Endodermal cell (in vitro differentiated cells): ENCODE measurements around the gene PJA2. TPM values are rescaled to one million over a fixed set of nuclear protein-coding genes. Genes with fewer than 3 reads are reported as not detected.
A peak's percentile ranks its signal among the peaks of the same experiment; 100 is the strongest.

Source experiments
- DNase-seq: peaks from one replicate; pipeline ENCODE4 v3.0.0-alpha.2; 2017
- H3K27ac ChIP-seq: 2 replicates; pipeline ENCODE4 v1.5.1; 2013; ENCODE audit warnings: mild to moderate bottlenecking, low read depth, low read length, moderate library complexity
- H3K27me3 ChIP-seq: 2 replicates; pipeline ENCODE4 v1.6.1; 2013; ENCODE audit warnings: mild to moderate bottlenecking, low read length, moderate library complexity; ENCODE audit not compliant: insufficient read depth, control insufficient read depth, poor library complexity, severe bottlenecking
- H3K36me3 ChIP-seq: 2 replicates; pipeline ENCODE4 v1.7.0; 2013; ENCODE audit warnings: mild to moderate bottlenecking, low read length, moderate library complexity; ENCODE audit not compliant: control insufficient read depth, insufficient read depth
- H3K4me1 ChIP-seq: one replicate; pipeline ENCODE4 v1.7.0; 2013; ENCODE audit warnings: low read length; ENCODE audit not compliant: control insufficient read depth, insufficient read depth
- H3K4me3 ChIP-seq: 2 replicates; pipeline ENCODE4 v1.5.1; 2013; ENCODE audit warnings: mild to moderate bottlenecking, low read length, moderate library complexity
- H3K9ac ChIP-seq: 2 replicates; pipeline ENCODE4 v1.6.1; 2013; ENCODE audit warnings: mild to moderate bottlenecking, low read length, moderate library complexity; ENCODE audit not compliant: poor library complexity, severe bottlenecking; ENCODE audit errors: extremely low read depth
- H3K9me3 ChIP-seq: 2 replicates; pipeline ENCODE4 v1.6.1; 2013; ENCODE audit warnings: mild to moderate bottlenecking, low read length, moderate library complexity; ENCODE audit not compliant: control insufficient read depth
- H3K27ac Mint-ChIP-seq: 2 replicates; pipeline ENCODE4 v1.8.0; 2020; ENCODE audit warnings: mixed read lengths
- H3K27me3 Mint-ChIP-seq: 2 replicates; pipeline ENCODE4 v1.8.0; 2021; ENCODE audit warnings: mild to moderate bottlenecking, mixed read lengths; ENCODE audit not compliant: insufficient read depth
- H3K36me3 Mint-ChIP-seq: 2 replicates; pipeline ENCODE4 v1.8.0; 2020; ENCODE audit warnings: low read depth, mixed read lengths
- H3K4me1 Mint-ChIP-seq: 2 replicates; pipeline ENCODE4 v1.8.0; 2020; ENCODE audit warnings: mixed read lengths
- H3K4me3 Mint-ChIP-seq: 2 replicates; pipeline ENCODE4 v1.8.0; 2020; ENCODE audit warnings: mild to moderate bottlenecking, moderate library complexity, mixed read lengths
- H3K9me3 Mint-ChIP-seq: 2 replicates; pipeline ENCODE4 v1.8.0; 2020; ENCODE audit warnings: mild to moderate bottlenecking, mixed read lengths
- WGBS, 2 experiments: methylation state at CpG; one replicate each; pipeline versions ENCODE4 v1.1.5 to v1.1.7; 2013; ENCODE audit warnings: missing lambda C conversion rate in 2 of 2, mixed read lengths in 1 of 2; ENCODE audit not compliant: insufficient coverage in 1 of 2, insufficient read length in 1 of 2; 5-methylcytosine and 5-hydroxymethylcytosine counted together
- total RNA-seq, 2 donors: library from RNA; stranded (reverse); fragmentation: NEBNext Ultra II Directional in 1 of 2; extraction: Animal tissue kit (Norgen Biotek cat#: 25700) in 1 of 2; gene quantifications; 2 replicates in 1 of 2; 3 replicates in 1 of 2; pipeline ENCODE4 v1.2.1, GENCODE V29; 2021
- TF ChIP-seq, protein P1 (sequence below): fragments of 200-600 bp; sonication (generic); conservative IDR thresholded peaks from 2 replicates; pipeline ENCODE4 v1.5.0; 2021; ENCODE audit warnings: antibody characterized with exemption, mild to moderate bottlenecking

Gene PJA2
- total RNA-seq, 2 donors from 2014 or later: 61.9 to 64.7 TPM

DNA sequence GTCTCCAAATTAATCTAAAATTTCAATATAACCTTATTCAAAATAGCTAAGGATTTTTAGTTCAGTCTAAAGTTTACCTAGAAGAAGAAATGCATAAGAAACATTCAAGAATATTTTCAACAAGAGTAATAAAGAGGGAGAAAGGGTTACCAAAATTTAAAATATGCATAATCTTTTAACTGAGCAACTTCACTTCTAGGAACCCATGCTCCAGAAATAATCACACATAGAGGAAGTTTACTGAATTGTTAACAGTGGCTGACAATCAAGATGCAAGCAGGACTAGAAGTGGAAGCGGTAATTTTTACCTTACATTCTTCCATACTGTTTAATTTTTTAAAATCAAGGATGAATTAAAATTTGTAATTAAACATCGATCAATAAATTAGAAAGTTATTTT lies 1.9 kb downstream of the PJA2 start:
- Mint-ChIP-seq H3K9me3 (peaks cover 3% of the 10 kb centered on the region), H3K27me3 (no peaks in the 10 kb centered on the region), H3K4me1 (peaks cover 25% of the 10 kb centered on the region), H3K36me3 (peaks cover 18% of the 10 kb centered on the region), H3K27ac (no peak overlapping the region), H3K4me3 (peak overlapping the region; percentile 99)
- Histone ChIP-seq H3K27ac (no peak overlapping the region), H3K27me3 (no peaks in the 10 kb centered on the region), H3K4me3 (peak overlapping the region; percentile 97), H3K36me3 (peaks cover 14% of the 10 kb centered on the region), H3K9me3 (peaks cover 14% of the 10 kb centered on the region), H3K4me1 (peaks cover 4% of the 10 kb centered on the region), H3K9ac (peak overlapping the region; percentile 81)
- DNase-seq: no peak
- TF ChIP-seq, protein P1, sequence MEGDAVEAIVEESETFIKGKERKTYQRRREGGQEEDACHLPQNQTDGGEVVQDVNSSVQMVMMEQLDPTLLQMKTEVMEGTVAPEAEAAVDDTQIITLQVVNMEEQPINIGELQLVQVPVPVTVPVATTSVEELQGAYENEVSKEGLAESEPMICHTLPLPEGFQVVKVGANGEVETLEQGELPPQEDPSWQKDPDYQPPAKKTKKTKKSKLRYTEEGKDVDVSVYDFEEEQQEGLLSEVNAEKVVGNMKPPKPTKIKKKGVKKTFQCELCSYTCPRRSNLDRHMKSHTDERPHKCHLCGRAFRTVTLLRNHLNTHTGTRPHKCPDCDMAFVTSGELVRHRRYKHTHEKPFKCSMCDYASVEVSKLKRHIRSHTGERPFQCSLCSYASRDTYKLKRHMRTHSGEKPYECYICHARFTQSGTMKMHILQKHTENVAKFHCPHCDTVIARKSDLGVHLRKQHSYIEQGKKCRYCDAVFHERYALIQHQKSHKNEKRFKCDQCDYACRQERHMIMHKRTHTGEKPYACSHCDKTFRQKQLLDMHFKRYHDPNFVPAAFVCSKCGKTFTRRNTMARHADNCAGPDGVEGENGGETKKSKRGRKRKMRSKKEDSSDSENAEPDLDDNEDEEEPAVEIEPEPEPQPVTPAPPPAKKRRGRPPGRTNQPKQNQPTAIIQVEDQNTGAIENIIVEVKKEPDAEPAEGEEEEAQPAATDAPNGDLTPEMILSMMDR: no peak
- 86% methylated on average over 1 of the region's 2 CpGs; no CpG with 5 or more reads in 1 of the 2 experiments for WGBS, 2 experiments

DNA sequence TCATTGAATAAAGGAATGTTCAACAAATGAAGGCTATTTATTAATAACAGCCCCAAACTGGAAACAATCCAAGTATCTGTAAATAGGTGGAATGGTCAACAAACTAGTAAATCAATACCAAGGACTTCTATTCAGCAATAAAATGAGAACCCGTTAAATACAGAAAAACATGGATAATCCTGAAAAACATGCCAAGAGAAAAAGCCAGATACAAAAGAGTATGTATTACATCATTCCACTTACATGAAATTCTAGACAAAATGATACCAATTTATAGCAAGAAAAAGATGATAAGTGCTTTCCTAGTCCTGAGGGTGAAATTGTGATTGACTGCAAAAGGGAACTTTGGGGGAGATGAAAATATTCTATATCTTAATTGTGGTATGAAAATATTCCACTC lies 3.1 kb downstream of the PJA2 start:
- Mint-ChIP-seq H3K9me3 (peaks cover 3% of the 10 kb centered on the region), H3K4me1 (peaks cover 21% of the 10 kb centered on the region), H3K27me3 (no peaks in the 10 kb centered on the region), H3K36me3 (peaks cover 18% of the 10 kb centered on the region), H3K27ac (no peak overlapping the region), H3K4me3 (no peak overlapping the region)
- Histone ChIP-seq H3K27me3 (no peaks in the 10 kb centered on the region), H3K27ac (no peak overlapping the region), H3K9me3 (peaks cover 14% of the 10 kb centered on the region), H3K9ac (no peak overlapping the region), H3K4me3 (peak overlapping the region; percentile 97), H3K4me1 (no peaks in the 10 kb centered on the region), H3K36me3 (peaks cover 18% of the 10 kb centered on the region)
- TF ChIP-seq, protein P1: no peak
- WGBS, 2 experiments: 89% methylated on average over 1 of the region's 1 CpG; no CpG with 5 or more reads in 1 of the 2 experiments
- DNase-seq: no peak

DNA sequence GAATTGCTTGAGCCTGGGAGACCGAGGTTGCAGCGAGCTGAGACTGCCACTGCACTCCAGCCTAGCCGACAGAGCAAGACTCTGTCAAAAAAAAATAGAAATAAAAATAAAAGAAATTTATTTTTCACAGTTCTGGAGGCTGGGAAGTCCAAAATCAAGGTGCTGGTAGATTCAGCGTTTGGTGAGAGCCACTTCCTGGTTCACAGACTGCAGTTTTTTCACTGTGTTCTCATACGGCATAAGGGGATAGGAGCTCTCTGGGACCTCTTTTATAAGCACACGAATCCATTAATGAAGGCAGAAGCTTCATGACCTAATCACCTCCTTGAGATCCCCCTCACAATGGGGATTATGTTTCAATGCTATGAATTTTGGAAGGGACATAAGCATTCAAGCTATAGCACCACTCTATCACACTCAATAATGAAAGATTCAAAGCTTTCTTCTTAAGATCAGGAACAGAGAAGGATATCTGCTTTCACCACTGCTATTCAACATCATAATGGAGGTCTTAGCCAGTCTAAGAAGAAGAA lies 5.3 kb downstream of the PJA2 start:
- Histone ChIP-seq H3K4me3 (no peak overlapping the region), H3K27ac (no peak overlapping the region), H3K4me1 (no peaks in the 10 kb centered on the region), H3K9ac (no peak overlapping the region), H3K9me3 (peaks cover 14% of the 10 kb centered on the region), H3K36me3 (peaks cover 18% of the 10 kb centered on the region), H3K27me3 (no peaks in the 10 kb centered on the region)
- no peak overlapping the region for H3K4me3 Mint-ChIP-seq
- peaks cover 5% of the 10 kb centered on the region for H3K9me3 Mint-ChIP-seq
- no peak for DNase-seq
- H3K4me1 Mint-ChIP-seq: peaks cover 18% of the 10 kb centered on the region
- H3K36me3 Mint-ChIP-seq: peaks cover 25% of the 10 kb centered on the region
- H3K27ac Mint-ChIP-seq: no peak overlapping the region
- no peaks in the 10 kb centered on the region for H3K27me3 Mint-ChIP-seq
- 79 to 90% methylated on average over 2 to 6 of the region's 6 CpGs for WGBS, 2 experiments
- TF ChIP-seq, protein P1: no peak
